Endothelial cell of umbilical vein (primary cell): ENCODE measurements around the gene RAB3IL1. TPM values are rescaled to one million over a fixed set of nuclear protein-coding genes. Genes with fewer than 3 reads are reported as not detected.

Source experiments
- BruUV-seq: library from RNA; stranded (reverse); fragments of 400-500 nt; replicated peaks from 2 replicates; lab custom pipeline; 2021; lab: Mats Ljungman, UMichigan
- CTCF ChIA-PET: fragments of 300-600, 350-600 bp; sonication (Branson Sonifier 250); formaldehyde crosslinking; loops from one replicate; lab custom pipeline; 2021; ENCODE audit warnings: antibody characterized with exemption, inconsistent platforms; lab: Charles Lee
- POLR2A ChIA-PET: fragments of 300-600, 350-600 bp; sonication (Branson Sonifier 250); formaldehyde crosslinking; loops from one replicate; lab custom pipeline; 2021; ENCODE audit warnings: antibody characterized with exemption, inconsistent platforms; lab: Charles Lee
- DNase-seq: peaks from one replicate; pipeline ENCODE4 v3.0.0-alpha.2; 2011; ENCODE audit warnings: low read depth, low spot score
- FAIRE-seq: peaks from 2 replicates; lab custom pipeline; 2011; peaks lifted over from hg19 to GRCh38; lab: Jason Lieb, UNC
- H2AFZ ChIP-seq: 2 replicates; pipeline ENCODE4 v1.6.0; 2012; ENCODE audit warnings: low read depth, low read length, control low read depth, inconsistent platforms
- H3K27ac ChIP-seq: 2 replicates; pipeline ENCODE4 v1.5.1; 2011; ENCODE audit warnings: low read depth, mild to moderate bottlenecking, control low read depth, low read length, moderate library complexity; ENCODE audit not compliant: insufficient read depth
- H3K27me3 ChIP-seq, 2 experiments: 2 replicates each; pipeline versions ENCODE4 v1.6.0 to v1.6.1; 2011; ENCODE audit warnings: low read length in 2 of 2, mixed read lengths in 1 of 2; ENCODE audit not compliant: control insufficient read depth in 2 of 2, insufficient read depth in 2 of 2
- H3K36me3 ChIP-seq, 2 experiments: 2 replicates in 1 of 2; 3 replicates in 1 of 2; pipeline ENCODE4 v1.5.1; 2011; ENCODE audit warnings: low read length in 2 of 2, mild to moderate bottlenecking in 1 of 2, moderate library complexity in 1 of 2; ENCODE audit not compliant: control insufficient read depth in 2 of 2, insufficient read depth in 2 of 2; ENCODE audit errors: extremely low read depth in 1 of 2
- H3K4me1 ChIP-seq: 3 replicates; pipeline ENCODE4 v1.5.1; 2011; ENCODE audit warnings: mild to moderate bottlenecking, low read length; ENCODE audit not compliant: control insufficient read depth, insufficient read depth; ENCODE audit errors: extremely low read depth
- H3K4me2 ChIP-seq: 2 replicates; pipeline ENCODE4 v1.6.1; 2011; ENCODE audit warnings: low read length, control low read depth, mixed read lengths; ENCODE audit not compliant: insufficient read depth
- H3K4me3 ChIP-seq, 3 experiments: fragments of 200-600 bp in 1 of 3; sonication (generic), shearing (Covaris generic) in 1 of 3; replicated peaks in 1 of 3; 2 replicates each; pipeline ENCODE4 v1.5.1; 2011 to 2016; ENCODE audit warnings: control low read depth in 3 of 3, low read length in 3 of 3, mild to moderate bottlenecking in 2 of 3, inconsistent platforms in 1 of 3, low read depth in 1 of 3, moderate library complexity in 1 of 3; ENCODE audit not compliant: insufficient read depth in 1 of 3
- H3K79me2 ChIP-seq: 2 replicates; pipeline ENCODE4 v1.6.0; 2012; ENCODE audit warnings: low read length, inconsistent platforms; ENCODE audit not compliant: control insufficient read depth, insufficient read depth
- H3K9ac ChIP-seq: replicated peaks from 2 replicates; pipeline ENCODE3; 2011; ENCODE audit warnings: low read length, control low read depth; ENCODE audit not compliant: insufficient read depth; ENCODE audit errors: extremely low read depth
- H3K9me1 ChIP-seq: replicated peaks from 3 replicates; pipeline ENCODE4 v1.6.0; 2011; ENCODE audit warnings: mild to moderate bottlenecking, low read length; ENCODE audit not compliant: control insufficient read depth, insufficient read depth; ENCODE audit errors: extremely low read depth
- H3K9me3 ChIP-seq: replicated peaks from 2 replicates; pipeline ENCODE4 v1.5.1; 2012; ENCODE audit warnings: low read length, inconsistent platforms; ENCODE audit not compliant: control insufficient read depth, insufficient read depth
- H4K20me1 ChIP-seq: replicated peaks from 2 replicates; pipeline ENCODE3; 2011; ENCODE audit warnings: mild to moderate bottlenecking, low read length; ENCODE audit not compliant: control insufficient read depth, insufficient read depth; ENCODE audit errors: extremely low read depth
- EZH2 ChIP-seq: IDR thresholded peaks from 2 replicates; pipeline ENCODE4 v1.6.1; 2012; ENCODE audit warnings: borderline replicate concordance, low read depth, mild to moderate bottlenecking, moderate library complexity, low read length, inconsistent platforms; ENCODE audit not compliant: severe bottlenecking
- FOS ChIP-seq: IDR thresholded peaks from 2 replicates; pipeline ENCODE4 v1.6.1; 2011; ENCODE audit warnings: mild to moderate bottlenecking, low read length, moderate library complexity, borderline replicate concordance; ENCODE audit not compliant: insufficient read depth
- GATA2 ChIP-seq: IDR thresholded peaks from 2 replicates; pipeline ENCODE4 v1.7.0; 2011; ENCODE audit warnings: low read depth, mild to moderate bottlenecking, moderate library complexity, mixed read lengths, low read length; ENCODE audit not compliant: insufficient read length, insufficient read depth
- JUN ChIP-seq: IDR thresholded peaks from 2 replicates; pipeline ENCODE4 v1.6.1; 2011; ENCODE audit warnings: borderline replicate concordance, low read depth; ENCODE audit not compliant: insufficient read length, insufficient read depth
- MYC ChIP-seq: IDR thresholded peaks from one replicate; pipeline ENCODE4 v1.6.1; 2011; ENCODE audit warnings: mild to moderate bottlenecking, low read depth, low read length
- POLR2A ChIP-seq: IDR thresholded peaks from 2 replicates; pipeline ENCODE4 v1.6.1; 2012; ENCODE audit warnings: low read depth, mild to moderate bottlenecking, control low read depth, low read length
- POLR2AphosphoS5 ChIP-seq: IDR thresholded peaks from 2 replicates; pipeline ENCODE4 v1.6.1; 2012; ENCODE audit warnings: low read depth, mild to moderate bottlenecking, control low read depth, low read length, moderate library complexity; ENCODE audit not compliant: insufficient read depth
- dilution Hi-C: fragments of 300-500 bp; cut with MboI; formaldehyde crosslinking; loops from one replicate; pipeline ENCODE4 v1.15.0; 2019; ENCODE audit warnings: low sequenced_read_pairs; ENCODE audit not compliant: extremely low pct_ligation_motif_present
- intact Hi-C: fragments of 100-400 bp; cut with micrococcal nuclease; formaldehyde crosslinking; loops from one replicate; pipeline ENCODE4 v1.10.0; 2022
- polyA plus RNA-seq, 4 experiments: library from polyadenylated mRNA; depleted of rRNA in 3 of 4; stranded (reverse) in 3 of 4; unstranded in 1 of 4; fragments of >200 nt; gene quantifications; 2 replicates each; pipeline versions ENCODE4 v1.2.1 to v1.2.3, GENCODE V29; 2011 to 2012; ENCODE audit warnings: missing spikeins in 1 of 4
- total RNA-seq: library from RNA; stranded (reverse); gene quantifications from 2 replicates; pipeline ENCODE4 v1.2.3, GENCODE V29; 2021
- TF ChIP-seq, protein P1 (sequence below), 2 donors: IDR thresholded peaks; 1 replicate in 1 of 2; 2 replicates in 1 of 2; pipeline ENCODE4 v1.5.1; 2011; ENCODE audit warnings: low read length in 2 of 2, mild to moderate bottlenecking in 2 of 2, moderate library complexity in 2 of 2, control low read depth in 1 of 2, inconsistent platforms in 1 of 2, low read depth in 1 of 2; ENCODE audit not compliant: insufficient read depth in 1 of 2; ENCODE audit errors: extremely low read depth in 1 of 2
- TF ChIP-seq, protein P2 (sequence below): IDR thresholded peaks from 2 replicates; pipeline ENCODE4 v1.6.1; 2011; ENCODE audit not compliant: insufficient read depth, insufficient read length

Gene RAB3IL1
- total and polyA plus RNA-seq, 2 donors (not counting 3 experiments of a cell fraction or from before 2014, with no cell fraction given): 1.8 to 3.6 TPM

DNA sequence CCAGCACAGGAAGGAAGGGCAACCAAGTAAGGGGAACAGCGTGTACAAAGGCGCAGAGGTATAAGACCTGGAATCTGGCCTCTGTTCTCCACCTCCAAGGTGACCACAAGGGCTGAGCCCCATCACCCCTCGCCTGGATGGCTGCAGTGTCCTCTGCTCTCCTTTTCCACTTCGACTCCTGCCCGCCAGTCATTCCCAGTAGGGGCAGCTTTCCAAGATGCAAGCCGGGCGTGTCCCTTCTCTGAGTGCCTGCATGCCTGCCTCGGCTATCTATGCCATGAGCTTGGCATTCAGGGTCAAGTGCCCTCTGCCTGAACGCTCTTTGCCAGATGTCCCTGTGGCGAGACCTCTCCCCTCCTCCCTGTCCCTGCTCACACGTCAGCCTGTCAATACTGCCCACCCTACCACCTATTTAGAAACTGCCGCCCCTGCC lies 43.0 kb downstream of the RAB3IL1 start:
- Histone ChIP-seq H3K9me1 (no peaks in the 10 kb centered on the region), H3K27me3 (no peaks in the 10 kb centered on the region), H3K4me2 (no peak overlapping the region), H3K4me1 (peaks cover 12% of the 10 kb centered on the region), H2AFZ (no peak overlapping the region), H4K20me1 (no peaks in the 10 kb centered on the region), H3K79me2 (no peaks in the 10 kb centered on the region), H3K9me3 (no peaks in the 10 kb centered on the region), H3K36me3 (peaks cover 7 to 24% of the 10 kb centered on the region in 2 experiments), H3K27ac (no peak overlapping the region), H3K9ac (no peak overlapping the region), H3K4me3 (no peak overlapping the region)
- TF ChIP-seq MYC: no peak
- TF ChIP-seq, protein P1, sequence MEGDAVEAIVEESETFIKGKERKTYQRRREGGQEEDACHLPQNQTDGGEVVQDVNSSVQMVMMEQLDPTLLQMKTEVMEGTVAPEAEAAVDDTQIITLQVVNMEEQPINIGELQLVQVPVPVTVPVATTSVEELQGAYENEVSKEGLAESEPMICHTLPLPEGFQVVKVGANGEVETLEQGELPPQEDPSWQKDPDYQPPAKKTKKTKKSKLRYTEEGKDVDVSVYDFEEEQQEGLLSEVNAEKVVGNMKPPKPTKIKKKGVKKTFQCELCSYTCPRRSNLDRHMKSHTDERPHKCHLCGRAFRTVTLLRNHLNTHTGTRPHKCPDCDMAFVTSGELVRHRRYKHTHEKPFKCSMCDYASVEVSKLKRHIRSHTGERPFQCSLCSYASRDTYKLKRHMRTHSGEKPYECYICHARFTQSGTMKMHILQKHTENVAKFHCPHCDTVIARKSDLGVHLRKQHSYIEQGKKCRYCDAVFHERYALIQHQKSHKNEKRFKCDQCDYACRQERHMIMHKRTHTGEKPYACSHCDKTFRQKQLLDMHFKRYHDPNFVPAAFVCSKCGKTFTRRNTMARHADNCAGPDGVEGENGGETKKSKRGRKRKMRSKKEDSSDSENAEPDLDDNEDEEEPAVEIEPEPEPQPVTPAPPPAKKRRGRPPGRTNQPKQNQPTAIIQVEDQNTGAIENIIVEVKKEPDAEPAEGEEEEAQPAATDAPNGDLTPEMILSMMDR (IDR thresholded peaks at IDR 0.05; ENCODE audit: extremely low read depth in 1 of 2, insufficient read depth in 1 of 2, low read depth in 1 of 2, low read length in 2 of 2): no peak
- no peak for DNase-seq
- dilution Hi-C loops: no loop called here
- intact Hi-C loops: no loop called here
- no TSS peak for BruUV-seq
- ChIA-PET CTCF (interaction anchor here (0.8 to 6.6 kb wide), 9 partner anchors 10 to 233 kb away, joined by 3 to 127 read pairs (median 10); no protein-coding TSS in a partner anchor), POLR2A (interaction anchor here (0.7 kb wide), 1 partner anchor 8 kb away, joined by 8 read pairs; no protein-coding TSS in a partner anchor)
- FAIRE-seq: no peak

DNA sequence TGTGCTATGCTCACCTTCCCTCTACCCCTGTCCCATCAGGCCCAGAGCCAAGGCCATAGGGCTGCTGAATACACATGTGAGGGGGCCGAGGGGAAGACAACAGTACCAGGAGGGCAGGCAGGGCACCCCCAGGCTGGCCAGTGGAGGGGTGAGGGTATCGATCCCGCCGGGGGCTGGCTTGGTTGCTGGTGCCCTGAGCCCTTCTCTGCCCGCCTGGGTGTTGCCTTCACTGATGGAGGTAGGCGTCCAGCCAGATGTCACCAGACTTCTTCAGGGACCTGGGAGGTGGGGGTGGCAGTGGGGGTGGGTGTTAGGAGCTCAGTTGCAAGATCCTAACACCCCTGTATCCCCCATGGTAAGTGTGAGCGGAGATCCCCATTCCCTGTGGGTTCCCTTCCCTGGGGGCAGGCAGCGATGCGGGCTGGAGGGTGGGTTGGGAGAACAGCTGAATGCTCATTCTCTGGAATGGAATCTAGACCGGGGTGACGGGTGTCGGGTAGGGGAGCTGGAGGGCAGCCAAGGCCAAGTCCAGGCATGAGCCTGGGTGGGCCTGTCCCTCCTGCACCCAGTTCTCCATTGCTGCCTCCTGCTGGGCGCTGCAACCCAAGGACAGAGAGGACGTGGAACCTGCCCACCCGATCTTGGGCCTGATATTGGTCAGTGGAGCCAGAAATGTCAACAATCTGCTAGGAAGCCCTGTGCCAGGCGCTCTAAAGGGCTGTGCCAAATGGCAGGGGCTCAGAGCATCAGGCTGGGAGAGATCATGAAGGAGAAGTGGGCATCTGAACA lies 43.6 kb downstream of the RAB3IL1 start:
- intact Hi-C loops: no loop called here

More for the DNA sequence above, 43.6 kb downstream of the RAB3IL1 start:
- POLR2A ChIA-PET: no interaction called here
- no peaks in the 10 kb centered on the region for H4K20me1 ChIP-seq
- H3K79me2 ChIP-seq: no peaks in the 10 kb centered on the region
- no peaks in the 10 kb centered on the region for H3K9me1 ChIP-seq
- no TSS peak for BruUV-seq
- FAIRE-seq: no peak
- no peak overlapping the region for H3K4me3 ChIP-seq
- dilution Hi-C loops: no loop called here
- TF ChIP-seq EZH2 (no peak), FOS (no peak), GATA2 (no peak), POLR2A (no peak), JUN (no peak), MYC (no peak), POLR2AphosphoS5 (no peak)
- TF ChIP-seq, protein P2, sequence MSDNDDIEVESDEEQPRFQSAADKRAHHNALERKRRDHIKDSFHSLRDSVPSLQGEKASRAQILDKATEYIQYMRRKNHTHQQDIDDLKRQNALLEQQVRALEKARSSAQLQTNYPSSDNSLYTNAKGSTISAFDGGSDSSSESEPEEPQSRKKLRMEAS: no peak
- TF ChIP-seq, protein P1 (IDR thresholded peaks at IDR 0.05; ENCODE audit: extremely low read depth in 1 of 2, insufficient read depth in 1 of 2, low read depth in 1 of 2, low read length in 2 of 2): no peak
- no peak overlapping the region for H3K4me2 ChIP-seq
- no peak overlapping the region for H3K27ac ChIP-seq
- peaks cover 1 to 21% of the 10 kb centered on the region in 2 experiments for H3K36me3 ChIP-seq
- CTCF ChIA-PET: interaction anchor here (1.3 to 6.6 kb wide), 10 partner anchors 11 to 234 kb away, joined by 3 to 127 read pairs (median 12); no protein-coding TSS in a partner anchor
- no peaks in the 10 kb centered on the region for H3K9me3 ChIP-seq
- H3K27me3 ChIP-seq: no peaks in the 10 kb centered on the region
- H3K4me1 ChIP-seq: peaks cover 12% of the 10 kb centered on the region
- no peak for DNase-seq
- no peak overlapping the region for H2AFZ ChIP-seq
- H3K9ac ChIP-seq: no peak overlapping the region
